DOHH2 (cell line): ENCODE measurements around the gene SERINC3.

Experiments used
- H3F3A ChIP-seq: fragments of 200-600 bp; sonication (generic), shearing (Covaris generic); 2 replicates; pipeline ENCODE4 v1.6.0; 2016; ENCODE audit warnings: antibody characterized with exemption, mild to moderate bottlenecking; ENCODE audit not compliant: control insufficient read depth, insufficient read depth
- H3K27ac ChIP-seq: fragments of 200-600 bp; sonication (generic); 2 replicates; pipeline ENCODE4 v1.5.1; 2014; ENCODE audit warnings: low read depth, mild to moderate bottlenecking, low read length, moderate library complexity
- H3K27me3 ChIP-seq: fragments of 200-600 bp; sonication (generic); 2 replicates; pipeline ENCODE4 v1.6.1; 2014; ENCODE audit warnings: mild to moderate bottlenecking, low read length, mixed read lengths; ENCODE audit not compliant: control insufficient read depth
- H3K36me3 ChIP-seq: fragments of 200-600 bp; sonication (generic); 2 replicates; pipeline ENCODE4 v1.6.1; 2014; ENCODE audit warnings: mild to moderate bottlenecking, low read length, moderate library complexity, mixed read lengths; ENCODE audit not compliant: control insufficient read depth
- H3K4me1 ChIP-seq: fragments of 200-600 bp; sonication (generic); 2 replicates; pipeline ENCODE4 v1.6.1; 2014; ENCODE audit warnings: mild to moderate bottlenecking, low read length, mixed read lengths; ENCODE audit not compliant: control insufficient read depth
- H3K4me2 ChIP-seq: fragments of 200-600 bp; sonication (generic); 2 replicates; pipeline ENCODE4 v1.6.0; 2014; ENCODE audit warnings: mild to moderate bottlenecking, low read length, moderate library complexity
- H3K4me3 ChIP-seq: fragments of 200-600 bp; sonication (generic); 2 replicates; pipeline ENCODE4 v1.5.1; 2014; ENCODE audit warnings: mild to moderate bottlenecking, low read length, mixed read lengths
- H3K79me2 ChIP-seq: fragments of 200-600 bp; sonication (generic); 2 replicates; pipeline ENCODE4 v1.6.1; 2014; ENCODE audit warnings: mild to moderate bottlenecking, low read length, mixed read lengths; ENCODE audit not compliant: control insufficient read depth
- H3K9me2 ChIP-seq: fragments of 200-600 bp; sonication (generic); replicated peaks from 2 replicates; pipeline ENCODE4 v1.6.1; 2014; ENCODE audit warnings: mild to moderate bottlenecking, low read length, mixed read lengths; ENCODE audit not compliant: control insufficient read depth
- H3K9me3 ChIP-seq: fragments of 200-600 bp; sonication (generic); 2 replicates; pipeline ENCODE4 v1.6.1; 2014; ENCODE audit warnings: antibody characterized with exemption, low read length, mixed read lengths; ENCODE audit not compliant: control insufficient read depth, insufficient read depth
- H4K20me1 ChIP-seq: fragments of 200-600 bp; sonication (generic); 2 replicates; pipeline ENCODE4 v1.6.0; 2014; ENCODE audit warnings: low read depth, mild to moderate bottlenecking, antibody characterized with exemption, low read length, moderate library complexity; ENCODE audit not compliant: control insufficient read depth, insufficient read depth
- CTCF ChIP-seq: fragments of 200-600 bp; sonication (generic); IDR thresholded peaks from one replicate; pipeline ENCODE4 v1.5.1; 2014; ENCODE audit warnings: antibody characterized with exemption, mild to moderate bottlenecking, low read depth, low read length; ENCODE audit not compliant: poor library complexity, severe bottlenecking
- EZH2phosphoT487 ChIP-seq: fragments of 200-600 bp; sonication (generic); IDR thresholded peaks from 2 replicates; pipeline ENCODE4 v1.6.1; 2017; ENCODE audit warnings: borderline replicate concordance, mild to moderate bottlenecking, antibody characterized with exemption, low read length, moderate library complexity, mixed read lengths

The SERINC3 gene

GRCh38 chr20:44465001-44465560 lies 56.8 kb downstream of the SERINC3 start:
- H3K4me3 ChIP-seq, result no peak overlapping the region
- no peaks in the 10 kb centered on the region for H3K79me2 ChIP-seq
- no peaks in the 10 kb centered on the region for H3K9me3 ChIP-seq
- H3K9me2 ChIP-seq, result no peaks in the 10 kb centered on the region
- H4K20me1 ChIP-seq, result no peaks in the 10 kb centered on the region
- H3K27ac ChIP-seq, result no peak overlapping the region
- no peak for TF ChIP-seq CTCF
- TF ChIP-seq EZH2phosphoT487, result no peak
- H3K4me1 ChIP-seq, result no peaks in the 10 kb centered on the region
- no peak overlapping the region for H3K4me2 ChIP-seq
- no peaks in the 10 kb centered on the region for H3K36me3 ChIP-seq
- H3F3A ChIP-seq, result no peaks in the 10 kb centered on the region
- peaks cover 18% of the 10 kb centered on the region for H3K27me3 ChIP-seq

GRCh38 chr20:44464514-44464913 lies 57.4 kb downstream of the SERINC3 start:
- TF ChIP-seq EZH2phosphoT487 (no peak), CTCF (no peak)
- no peaks in the 10 kb centered on the region for H3K36me3 ChIP-seq
- H3K9me3 ChIP-seq, result no peaks in the 10 kb centered on the region
- no peak overlapping the region for H3K4me2 ChIP-seq
- H3K79me2 ChIP-seq, result no peaks in the 10 kb centered on the region
- no peaks in the 10 kb centered on the region for H4K20me1 ChIP-seq
- no peaks in the 10 kb centered on the region for H3K4me1 ChIP-seq
- no peak overlapping the region for H3K4me3 ChIP-seq
- no peaks in the 10 kb centered on the region for H3F3A ChIP-seq
- no peaks in the 10 kb centered on the region for H3K9me2 ChIP-seq
- no peak overlapping the region for H3K27ac ChIP-seq
- peaks cover 18% of the 10 kb centered on the region for H3K27me3 ChIP-seq

- H3F3A ChIP-seq, result no peaks in the 10 kb centered on the region
- H3K9me3 ChIP-seq, result no peaks in the 10 kb centered on the region
- H3K9me2 ChIP-seq, result no peaks in the 10 kb centered on the region
- H3K4me2 ChIP-seq, result no peak overlapping the region
- H3K36me3 ChIP-seq, result no peaks in the 10 kb centered on the region
- H3K4me1 ChIP-seq, result no peaks in the 10 kb centered on the region
- no peak overlapping the region for H3K4me3 ChIP-seq
- H3K27me3 ChIP-seq, result peaks cover 15% of the 10 kb centered on the region
- no peaks in the 10 kb centered on the region for H3K79me2 ChIP-seq
- no peak overlapping the region for H3K27ac ChIP-seq
- no peak for TF ChIP-seq CTCF
- TF ChIP-seq EZH2phosphoT487, result no peak
- no peaks in the 10 kb centered on the region for H4K20me1 ChIP-seq
Observed at GRCh38 chr20:44463466-44463865, 58.4 kb downstream of the SERINC3 start.
